Fibroblast of pulmonary artery (primary cell): ENCODE measurements around the gene SPTLC2.
A peak's percentile ranks its signal among the peaks of the same experiment; 100 is the strongest.
"Not testable (repeated sequence)": the region's sequence is repeated elsewhere in the genome, so short reads cannot be mapped to it uniquely, and the experiment has no call there.

Experiments used
- DNase-seq: peaks from one replicate; pipeline ENCODE4 v3.0.0-alpha.2; 2010; ENCODE audit warnings: low read depth
- H3K4me3 ChIP-seq: replicated peaks from 2 replicates; pipeline ENCODE4 v1.5.1; 2011; ENCODE audit warnings: low read depth, mild to moderate bottlenecking, control low read depth, low read length, moderate library complexity
- CTCF ChIP-seq: IDR thresholded peaks from 2 replicates; pipeline ENCODE4 v1.5.1; 2011; ENCODE audit warnings: mild to moderate bottlenecking, control low read depth, low read length, inconsistent platforms; ENCODE audit errors: missing control alignments

SPTLC2 gene

GRCh38 chr14:77542421-77543239 is 73.8 kb downstream of the SPTLC2 start:
- no peak for TF ChIP-seq CTCF
- H3K4me3 ChIP-seq = no peak overlapping the region

GRCh38 chr14:77541905-77542304 is 74.5 kb downstream of the SPTLC2 start:
- no peak for DNase-seq
- TF ChIP-seq CTCF = no peak
- H3K4me3 ChIP-seq = no peak overlapping the region

More at GRCh38 chr14:77542421-77543239, 73.8 kb downstream of the SPTLC2 start:
- DNase-seq = peak; percentile 51

DNA sequence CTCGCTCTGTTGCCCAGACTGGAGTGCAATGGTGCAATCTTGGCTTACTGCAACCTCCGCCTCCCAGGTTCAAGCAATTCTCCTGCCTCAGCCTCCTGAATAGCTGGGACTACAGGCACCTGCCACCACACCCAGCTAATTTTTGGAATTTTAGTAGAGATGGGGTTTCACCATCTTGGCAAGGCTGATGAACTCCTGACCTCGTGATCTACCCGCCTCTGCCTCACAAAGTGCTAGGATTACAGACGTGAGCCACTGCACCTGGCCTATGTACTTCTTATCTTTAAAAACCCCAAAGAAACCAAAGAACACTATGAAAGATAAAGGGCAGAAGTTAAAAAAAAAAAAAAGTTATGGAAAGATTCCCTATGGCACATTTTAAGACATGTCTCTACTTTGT is 79.5 kb downstream of the SPTLC2 start:
- not testable (repeated sequence) for DNase-seq, H3K4me3 ChIP-seq

DNA sequence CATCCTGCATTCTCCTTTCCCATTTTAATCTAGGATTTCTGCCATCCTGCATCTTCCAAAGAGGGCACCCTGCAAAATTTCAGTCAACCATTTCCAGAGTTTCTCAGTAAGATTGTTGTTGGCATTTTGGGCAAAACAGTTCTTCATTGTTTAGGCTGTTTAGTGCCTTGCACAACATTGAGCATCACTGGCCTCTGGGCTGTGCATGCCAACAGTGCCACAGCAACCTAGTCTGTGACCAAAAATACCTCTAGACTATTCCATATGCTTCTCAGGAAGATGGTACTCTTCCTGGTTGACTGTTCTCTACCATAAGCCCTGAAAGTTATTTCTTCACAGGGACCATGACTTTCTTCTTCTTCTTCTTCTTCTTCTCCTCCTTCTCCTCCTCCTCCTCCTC is 85.4 kb downstream of the SPTLC2 start:
- H3K4me3 ChIP-seq = no peak overlapping the region
- no peak for DNase-seq
- TF ChIP-seq CTCF = no peak

DNA sequence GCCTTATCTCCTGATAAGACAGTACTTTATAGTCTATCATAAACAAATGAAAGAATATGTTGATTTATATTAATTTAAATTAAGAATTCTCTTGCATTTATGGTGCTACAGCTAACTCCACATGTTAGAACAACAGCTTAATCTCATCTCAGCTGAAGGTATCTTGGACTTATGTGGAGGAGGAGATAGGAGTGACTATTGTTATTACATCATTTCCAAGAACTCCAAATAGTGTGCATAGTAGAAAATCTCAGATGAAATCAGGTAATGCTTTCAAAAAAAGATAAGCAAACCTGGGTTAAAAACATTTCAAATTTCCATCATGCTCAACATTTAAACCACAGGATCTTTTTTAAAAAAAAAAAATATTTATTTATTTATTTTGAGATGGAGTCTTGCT is 86.5 kb downstream of the SPTLC2 start:
- peak; percentile 39 for DNase-seq
- no peak for TF ChIP-seq CTCF
- H3K4me3 ChIP-seq = no peak overlapping the region

- no peak overlapping the region for H3K4me3 ChIP-seq
- TF ChIP-seq CTCF = no peak
- no peak for DNase-seq
Measured at GRCh38 chr14:77529213-77529612, 87.2 kb downstream of the SPTLC2 start.

DNA sequence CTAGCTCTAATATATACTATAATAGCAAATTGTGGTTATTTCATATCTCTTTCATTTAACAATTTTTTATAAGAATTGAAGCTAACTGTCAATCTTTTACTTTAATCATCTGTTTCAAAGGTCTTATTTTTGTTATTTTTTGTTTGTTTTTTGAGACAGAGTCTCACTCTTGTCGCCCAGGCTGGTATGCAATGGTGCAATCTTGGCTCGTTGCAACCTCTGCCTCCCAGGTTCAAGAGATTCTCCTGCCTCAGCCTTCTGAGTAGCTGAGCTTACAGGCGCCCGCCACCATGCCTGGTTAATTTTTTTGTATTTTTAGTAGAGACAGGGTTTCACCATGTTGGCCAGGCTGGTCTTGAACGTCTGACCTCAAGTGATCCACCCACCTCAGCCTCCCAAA is 87.7 kb downstream of the SPTLC2 start:
- not testable (repeated sequence) for DNase-seq, H3K4me3 ChIP-seq

- no peak for DNase-seq
- no peak overlapping the region for H3K4me3 ChIP-seq
- TF ChIP-seq CTCF = no peak
Measured at GRCh38 chr14:77526266-77526665, 90.2 kb downstream of the SPTLC2 start.
